Measurements from ENCODE around the gene CIC.

- peak in 1 of 2 donors; percentile 42 for TF ChIP-seq POLR2A (IDR thresholded peaks at IDR 0.05)
- TF ChIP-seq CTCF (IDR thresholded peaks at IDR 0.05) = peak; percentile 47 to 83 (median 68)
- peak; percentile 91 to 100 for TF ChIP-seq POLR2AphosphoS5 (IDR thresholded peaks at IDR 0.05; ENCODE audit: insufficient read depth in 1 of 2, low read depth in 1 of 2)
These were observed 24.5 kb upstream of the CIC start for GRCh38 chr19:42244347-42245220.
